ENCODE measurements around the gene ANKRD11. TPM values are rescaled to one million over a fixed set of nuclear protein-coding genes. Genes with fewer than 3 reads are reported as not detected.

The ANKRD11 gene
- total and polyA plus RNA-seq, 2 donors (not counting 3 experiments of a cell fraction or from before 2014, with no cell fraction given) = 55.8 to 191 TPM

- no TSS peak for BruUV-seq (replicated peaks)
- DNase-seq (ENCODE audit: low read depth, low spot score) (no peak), FAIRE-seq (no peak)
- Histone ChIP-seq H2AFZ (ENCODE audit: low read depth, low read length) (no peak overlapping the region), H3K9me1 (replicated peaks; ENCODE audit: control insufficient read depth, extremely low read depth, insufficient read depth, low read length) (no peaks in the 10 kb centered on the region), H3K4me2 (ENCODE audit: insufficient read depth, low read length) (no peak overlapping the region), H3K4me1 (ENCODE audit: control insufficient read depth, extremely low read depth, insufficient read depth, low read length) (peaks cover 15% of the 10 kb centered on the region), H3K27ac (ENCODE audit: insufficient read depth, low read depth, low read length) (no peak overlapping the region), H3K36me3 (ENCODE audit: control insufficient read depth in 2 of 2, extremely low read depth in 1 of 2, insufficient read depth in 2 of 2, low read length in 2 of 2) (peaks cover 9 to 26% of the 10 kb centered on the region in 2 experiments), H3K9ac (replicated peaks; ENCODE audit: extremely low read depth, insufficient read depth, low read length) (no peak overlapping the region), H3K27me3 (ENCODE audit: control insufficient read depth in 2 of 2, insufficient read depth in 2 of 2, low read length in 2 of 2) (no peaks in the 10 kb centered on the region), H4K20me1 (replicated peaks; ENCODE audit: control insufficient read depth, extremely low read depth, insufficient read depth, low read length) (no peaks in the 10 kb centered on the region), H3K9me3 (replicated peaks; ENCODE audit: control insufficient read depth, insufficient read depth, low read length) (no peaks in the 10 kb centered on the region), H3K79me2 (ENCODE audit: control insufficient read depth, insufficient read depth, low read length) (peaks cover 10% of the 10 kb centered on the region), H3K4me3 (replicated peaks in 1 of 3; ENCODE audit: insufficient read depth in 1 of 3, low read depth in 1 of 3, low read length in 3 of 3) (no peak overlapping the region)
- ChIA-PET POLR2A (interaction anchor here (0.6 kb wide), 1 partner anchor 12 kb away, joined by 5 read pairs; no protein-coding TSS in a partner anchor), CTCF (interaction anchor here (1.4 to 2.4 kb wide), 2 partner anchors 13 to 28 kb away, joined by 3 to 7 read pairs; no protein-coding TSS in a partner anchor)
- dilution Hi-C loops (cut with MboI; ENCODE audit: extremely low pct_ligation_motif_present, low sequenced_read_pairs) (no loop called here), intact Hi-C loops (cut with micrococcal nuclease) (no loop called here)
- TF ChIP-seq JUN (IDR thresholded peaks at IDR 0.05; ENCODE audit: borderline replicate concordance, insufficient read depth, insufficient read length, low read depth) = no peak
- TF ChIP-seq, protein P1, sequence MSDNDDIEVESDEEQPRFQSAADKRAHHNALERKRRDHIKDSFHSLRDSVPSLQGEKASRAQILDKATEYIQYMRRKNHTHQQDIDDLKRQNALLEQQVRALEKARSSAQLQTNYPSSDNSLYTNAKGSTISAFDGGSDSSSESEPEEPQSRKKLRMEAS (IDR thresholded peaks at IDR 0.05; ENCODE audit: insufficient read depth, insufficient read length) = no peak
- TF ChIP-seq GATA2 (IDR thresholded peaks at IDR 0.05; ENCODE audit: insufficient read depth, insufficient read length, low read depth, low read length) = no peak
- TF ChIP-seq FOS (IDR thresholded peaks at IDR 0.05; ENCODE audit: borderline replicate concordance, insufficient read depth, low read length) = no peak
- TF ChIP-seq POLR2A (IDR thresholded peaks at IDR 0.05; ENCODE audit: low read depth, low read length) = no peak
- TF ChIP-seq CTCF (IDR thresholded peaks at IDR 0.05; ENCODE audit: extremely low read depth in 1 of 2, insufficient read depth in 1 of 2, low read depth in 1 of 2, low read length in 2 of 2) = no peak
- TF ChIP-seq EZH2 (IDR thresholded peaks at IDR 0.05; ENCODE audit: borderline replicate concordance, low read depth, low read length, severe bottlenecking) = no peak
- no peak for TF ChIP-seq POLR2AphosphoS5 (IDR thresholded peaks at IDR 0.05; ENCODE audit: insufficient read depth, low read depth, low read length)
- no peak for TF ChIP-seq MYC (IDR thresholded peaks at IDR 0.05; ENCODE audit: low read depth, low read length)
Observed at GRCh38 chr16:89529097-89529496, 38.7 kb upstream of the ANKRD11 start.
